K562 (cell line): ENCODE results near the gene PES1. TPM values are rescaled to one million over a fixed set of nuclear protein-coding genes. Genes with fewer than 3 reads are reported as not detected.

Experiments used
- CBFA2T3 ChIP-seq: fragments of 450-650 bp; IDR thresholded peaks from 2 replicates; pipeline ENCODE4 v1.6.1; 2017
- CXXC5 ChIP-seq: fragments of 250-450 bp; sonication (Bioruptor Pico); IDR thresholded peaks from 2 replicates; pipeline ENCODE4 v1.8.0; 2022; ENCODE audit warnings: inconsistent platforms, mild to moderate bottlenecking, moderate library complexity
- EP300 ChIP-seq: IDR thresholded peaks from 2 replicates; pipeline ENCODE4 v1.6.1; 2012; ENCODE audit warnings: low read length, improper control_type of control experiment
- GMEB1 ChIP-seq: fragments of 250-450 bp; sonication (Bioruptor Pico); IDR thresholded peaks from 2 replicates; pipeline ENCODE4 v1.4.0; 2020; ENCODE audit warnings: mild to moderate bottlenecking
- NRF1 ChIP-seq, 2 experiments: fragments of 450-650 bp; IDR thresholded peaks in 1 of 2; conservative IDR thresholded peaks in 1 of 2; 2 replicates each; pipeline ENCODE4 v1.6.1; 2014; ENCODE audit warnings: mild to moderate bottlenecking in 2 of 2
- THAP12 ChIP-seq: fragments of 250-450 bp; sonication (Bioruptor Pico); IDR thresholded peaks from 2 replicates; pipeline ENCODE4 v1.9.0; 2021; ENCODE audit warnings: mild to moderate bottlenecking, inconsistent platforms
- ZFP30 ChIP-seq: fragments of 250-450 bp; sonication (Bioruptor Pico); IDR thresholded peaks from 2 replicates; pipeline ENCODE4 v1.8.0; 2022; ENCODE audit warnings: moderate library complexity, mild to moderate bottlenecking, inconsistent platforms, borderline replicate concordance
- polyA plus RNA-seq, 8 experiments: library from polyadenylated mRNA; depleted of rRNA in 4 of 8; stranded (reverse) in 5 of 8; unstranded in 3 of 8; fragments of >200 nt; fragmentation: Nextera tagmentation in 2 of 8; fragmentation: Illumina TruSeq in 1 of 8; extraction: Ambion mirVana in 2 of 8; extraction: Trizol in 1 of 8; gene quantifications; 2 replicates each; pipeline versions ENCODE4 v1.2.1 to v1.2.3, GENCODE V29; 2011 to 2014; ENCODE audit warnings: inconsistent platforms in 1 of 8, missing spikeins in 1 of 8
- total RNA-seq, 7 experiments: library from RNA; depleted of rRNA in 6 of 7; stranded (reverse); fragments of >200 nt in 6 of 7; fragmentation: Illumina TruSeq in 2 of 7; extraction: Trizol in 2 of 7; gene quantifications; 2 replicates each; pipeline versions ENCODE4 v1.2.1 to v1.2.3, GENCODE V29; 2011 to 2021; ENCODE audit warnings: low replicate concordance in 1 of 7

PES1 gene
- total and polyA plus RNA-seq, 9 of the 15 experiments (the other 6 are each of a cell fraction or from before 2014, with no cell fraction given), result 6.5 to 158 (median 94.3) TPM

GRCh38 chr22:30541961-30542810 is 49.5 kb downstream of the PES1 start (continued):
- TF ChIP-seq THAP12 (CRISPR knock-in tag) (no peak), EP300 (0 out of 2 replicates have a peak, but pooled peaks have one; percentile 12), ZFP30 (no peak), GMEB1 (CRISPR knock-in tag) (no peak), CBFA2T3 (0 out of 2 replicates have a peak, but pooled peaks have one; percentile 10), NRF1 (conservative IDR thresholded peaks at IDR 0.05 in 1 of 2, IDR thresholded peaks at IDR 0.05 in 1 of 2) (peak in 1 of 2 experiments; percentile 22; a peak in 1 of 4 replicates), CXXC5 (CRISPR knock-in tag) (peak; percentile 39; the same call in 1 of the 2 replicates)
